DOHH2 (cell line): ENCODE data around the gene WRAP73.

Experiments
- H3F3A ChIP-seq: fragments of 200-600 bp; sonication (generic), shearing (Covaris generic); 2 replicates; pipeline ENCODE4 v1.6.0; 2016; ENCODE audit warnings: antibody characterized with exemption, mild to moderate bottlenecking; ENCODE audit not compliant: control insufficient read depth, insufficient read depth
- H3K27ac ChIP-seq: fragments of 200-600 bp; sonication (generic); 2 replicates; pipeline ENCODE4 v1.5.1; 2014; ENCODE audit warnings: low read depth, mild to moderate bottlenecking, low read length, moderate library complexity
- H3K27me3 ChIP-seq: fragments of 200-600 bp; sonication (generic); 2 replicates; pipeline ENCODE4 v1.6.1; 2014; ENCODE audit warnings: mild to moderate bottlenecking, low read length, mixed read lengths; ENCODE audit not compliant: control insufficient read depth
- H3K36me3 ChIP-seq: fragments of 200-600 bp; sonication (generic); 2 replicates; pipeline ENCODE4 v1.6.1; 2014; ENCODE audit warnings: mild to moderate bottlenecking, low read length, moderate library complexity, mixed read lengths; ENCODE audit not compliant: control insufficient read depth
- H3K4me1 ChIP-seq: fragments of 200-600 bp; sonication (generic); 2 replicates; pipeline ENCODE4 v1.6.1; 2014; ENCODE audit warnings: mild to moderate bottlenecking, low read length, mixed read lengths; ENCODE audit not compliant: control insufficient read depth
- H3K4me2 ChIP-seq: fragments of 200-600 bp; sonication (generic); 2 replicates; pipeline ENCODE4 v1.6.0; 2014; ENCODE audit warnings: mild to moderate bottlenecking, low read length, moderate library complexity
- H3K4me3 ChIP-seq: fragments of 200-600 bp; sonication (generic); 2 replicates; pipeline ENCODE4 v1.5.1; 2014; ENCODE audit warnings: mild to moderate bottlenecking, low read length, mixed read lengths
- H3K79me2 ChIP-seq: fragments of 200-600 bp; sonication (generic); 2 replicates; pipeline ENCODE4 v1.6.1; 2014; ENCODE audit warnings: mild to moderate bottlenecking, low read length, mixed read lengths; ENCODE audit not compliant: control insufficient read depth
- H3K9me2 ChIP-seq: fragments of 200-600 bp; sonication (generic); replicated peaks from 2 replicates; pipeline ENCODE4 v1.6.1; 2014; ENCODE audit warnings: mild to moderate bottlenecking, low read length, mixed read lengths; ENCODE audit not compliant: control insufficient read depth
- H3K9me3 ChIP-seq: fragments of 200-600 bp; sonication (generic); 2 replicates; pipeline ENCODE4 v1.6.1; 2014; ENCODE audit warnings: antibody characterized with exemption, low read length, mixed read lengths; ENCODE audit not compliant: control insufficient read depth, insufficient read depth
- H4K20me1 ChIP-seq: fragments of 200-600 bp; sonication (generic); 2 replicates; pipeline ENCODE4 v1.6.0; 2014; ENCODE audit warnings: low read depth, mild to moderate bottlenecking, antibody characterized with exemption, low read length, moderate library complexity; ENCODE audit not compliant: control insufficient read depth, insufficient read depth
- EZH2phosphoT487 ChIP-seq: fragments of 200-600 bp; sonication (generic); IDR thresholded peaks from 2 replicates; pipeline ENCODE4 v1.6.1; 2017; ENCODE audit warnings: borderline replicate concordance, mild to moderate bottlenecking, antibody characterized with exemption, low read length, moderate library complexity, mixed read lengths
- TF ChIP-seq, protein P1 (sequence below): fragments of 200-600 bp; sonication (generic); IDR thresholded peaks from one replicate; pipeline ENCODE4 v1.5.1; 2014; ENCODE audit warnings: antibody characterized with exemption, mild to moderate bottlenecking, low read depth, low read length; ENCODE audit not compliant: poor library complexity, severe bottlenecking

WRAP73 gene

DNA sequence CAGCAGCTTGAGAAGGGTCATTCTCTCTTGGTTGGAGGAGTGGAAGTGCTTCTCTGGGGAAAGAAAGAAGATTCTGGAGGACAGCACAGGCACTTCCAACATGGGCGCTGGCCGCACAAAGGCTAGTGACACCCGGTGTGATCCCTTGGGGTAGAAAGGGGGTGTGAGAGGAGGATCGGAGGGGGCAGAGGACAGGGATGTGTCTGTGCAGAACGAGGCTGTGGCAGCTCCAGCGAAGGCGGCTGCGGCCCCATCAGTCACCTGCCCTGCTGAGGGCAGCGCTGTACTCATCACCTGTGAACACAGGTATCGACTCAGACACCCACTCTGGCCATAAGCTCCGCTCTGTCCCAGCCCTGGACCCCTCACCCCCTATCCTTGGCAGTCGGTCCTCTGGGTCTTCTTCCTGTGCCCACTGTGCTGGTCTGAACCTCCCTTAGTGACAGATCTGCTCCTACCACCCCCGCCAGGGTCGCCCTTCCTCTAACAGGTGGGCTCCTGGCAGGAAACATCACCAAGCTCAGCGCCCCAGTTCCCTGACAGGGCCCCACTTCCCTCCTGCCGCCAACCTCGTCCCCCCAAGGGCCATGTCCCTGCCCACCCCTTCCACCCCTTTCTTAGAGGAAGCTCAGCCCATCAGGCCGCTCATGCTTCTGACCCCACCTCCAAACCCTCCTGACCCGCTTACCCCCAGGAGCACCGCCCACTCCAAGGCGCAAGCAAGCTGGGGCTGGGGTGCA, 22.5 kb upstream of the WRAP73 start:
- H3K4me3 ChIP-seq: no peak overlapping the region
- H4K20me1 ChIP-seq: no peaks in the 10 kb centered on the region; the same call in 1 of the 2 replicates
- no peaks in the 10 kb centered on the region for H3K9me2 ChIP-seq
- H3K27ac ChIP-seq: no peak overlapping the region
- no peaks in the 10 kb centered on the region for H3K9me3 ChIP-seq
- TF ChIP-seq, protein P1, sequence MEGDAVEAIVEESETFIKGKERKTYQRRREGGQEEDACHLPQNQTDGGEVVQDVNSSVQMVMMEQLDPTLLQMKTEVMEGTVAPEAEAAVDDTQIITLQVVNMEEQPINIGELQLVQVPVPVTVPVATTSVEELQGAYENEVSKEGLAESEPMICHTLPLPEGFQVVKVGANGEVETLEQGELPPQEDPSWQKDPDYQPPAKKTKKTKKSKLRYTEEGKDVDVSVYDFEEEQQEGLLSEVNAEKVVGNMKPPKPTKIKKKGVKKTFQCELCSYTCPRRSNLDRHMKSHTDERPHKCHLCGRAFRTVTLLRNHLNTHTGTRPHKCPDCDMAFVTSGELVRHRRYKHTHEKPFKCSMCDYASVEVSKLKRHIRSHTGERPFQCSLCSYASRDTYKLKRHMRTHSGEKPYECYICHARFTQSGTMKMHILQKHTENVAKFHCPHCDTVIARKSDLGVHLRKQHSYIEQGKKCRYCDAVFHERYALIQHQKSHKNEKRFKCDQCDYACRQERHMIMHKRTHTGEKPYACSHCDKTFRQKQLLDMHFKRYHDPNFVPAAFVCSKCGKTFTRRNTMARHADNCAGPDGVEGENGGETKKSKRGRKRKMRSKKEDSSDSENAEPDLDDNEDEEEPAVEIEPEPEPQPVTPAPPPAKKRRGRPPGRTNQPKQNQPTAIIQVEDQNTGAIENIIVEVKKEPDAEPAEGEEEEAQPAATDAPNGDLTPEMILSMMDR: no peak
- no peak for TF ChIP-seq EZH2phosphoT487
- peak overlapping the region; percentile 43; the same call in 1 of the 2 replicates for H3K4me2 ChIP-seq
- no peaks in the 10 kb centered on the region for H3F3A ChIP-seq
- no peaks in the 10 kb centered on the region for H3K27me3 ChIP-seq
- H3K79me2 ChIP-seq: peaks cover 31% of the 10 kb centered on the region
- no peaks in the 10 kb centered on the region for H3K36me3 ChIP-seq
- H3K4me1 ChIP-seq: peaks cover 56% of the 10 kb centered on the region

GRCh38 chr1:3671371-3672180, 21.7 kb upstream of the WRAP73 start:
- Histone ChIP-seq H3K27me3 (no peaks in the 10 kb centered on the region), H3K36me3 (no peaks in the 10 kb centered on the region), H4K20me1 (no peaks in the 10 kb centered on the region; the same call in 1 of the 2 replicates), H3K27ac (no peak overlapping the region), H3K4me2 (no peak overlapping the region), H3K9me3 (no peaks in the 10 kb centered on the region), H3F3A (peaks cover under 1% of the 10 kb centered on the region), H3K4me1 (peaks cover 56% of the 10 kb centered on the region), H3K79me2 (peaks cover 39% of the 10 kb centered on the region), H3K4me3 (no peak overlapping the region), H3K9me2 (no peaks in the 10 kb centered on the region)
- TF ChIP-seq, protein P1: no peak
- no peak for TF ChIP-seq EZH2phosphoT487

DNA sequence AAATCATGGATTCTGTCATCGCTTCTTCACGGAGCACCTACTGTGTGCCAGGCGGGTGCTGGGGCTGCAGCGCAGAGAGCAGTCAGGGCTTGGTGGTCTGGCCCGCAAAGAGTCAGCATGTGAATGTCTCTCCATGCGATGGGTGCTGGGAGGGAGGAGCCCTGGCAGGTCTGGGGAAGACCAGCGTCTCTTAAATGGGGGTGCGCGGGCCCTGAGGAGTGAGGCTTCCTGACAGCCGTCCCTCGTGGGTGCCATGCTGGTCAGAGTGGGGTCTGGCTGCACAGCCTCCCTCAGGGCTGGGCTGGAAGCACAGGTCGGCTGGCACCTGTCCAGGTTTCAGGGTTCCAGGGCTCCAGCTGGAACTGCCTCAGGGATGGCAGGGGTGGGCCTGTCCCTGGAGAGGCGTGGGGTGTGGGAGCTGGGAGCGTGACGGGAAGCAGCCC, 20.9 kb upstream of the WRAP73 start:
- H3K27me3 ChIP-seq: no peaks in the 10 kb centered on the region
- H3K27ac ChIP-seq: no peak overlapping the region
- no peaks in the 10 kb centered on the region for H3K9me2 ChIP-seq
- peaks cover 56% of the 10 kb centered on the region for H3K4me1 ChIP-seq
- H3K79me2 ChIP-seq: peaks cover 42% of the 10 kb centered on the region
- no peaks in the 10 kb centered on the region for H3K36me3 ChIP-seq
- no peak overlapping the region for H3K4me2 ChIP-seq
- H3K9me3 ChIP-seq: no peaks in the 10 kb centered on the region
- H3F3A ChIP-seq: peaks cover 7% of the 10 kb centered on the region
- no peaks in the 10 kb centered on the region; the same call in 1 of the 2 replicates for H4K20me1 ChIP-seq
- TF ChIP-seq, protein P1: no peak
- no peak for TF ChIP-seq EZH2phosphoT487
- H3K4me3 ChIP-seq: no peak overlapping the region
